ENCODE measurements around the gene CENPP.

CENPP gene

GRCh38 chr9:92492781-92493401 lies 167.1 kb downstream of the CENPP start:
- no peak overlapping the region for H3K4me3 ChIP-seq
- no peaks in the 10 kb centered on the region for H3K36me3 ChIP-seq (replicated peaks)
- no peaks in the 10 kb centered on the region for H3K9me3 ChIP-seq
- DNase-seq (ENCODE audit: low spot score in 2 of 2), result no peak
- H3K27me3 ChIP-seq (ENCODE audit: low read depth), result no peaks in the 10 kb centered on the region
- in situ Hi-C loops (cut with MboI; ENCODE audit: low sequenced_read_pairs), result no loop called here
- H3K4me1 ChIP-seq, result peaks cover 13% of the 10 kb centered on the region

- Histone ChIP-seq H3K36me3 (replicated peaks) (no peaks in the 10 kb centered on the region), H3K4me3 (no peak overlapping the region), H3K9me3 (no peaks in the 10 kb centered on the region), H3K27me3 (ENCODE audit: low read depth) (no peaks in the 10 kb centered on the region), H3K4me1 (peaks cover 16% of the 10 kb centered on the region)
- in situ Hi-C loops (cut with MboI; ENCODE audit: low sequenced_read_pairs), result no loop called here
- no peak for DNase-seq (ENCODE audit: low spot score in 2 of 2)
Observed at GRCh38 chr9:92493749-92494387, 168.1 kb downstream of the CENPP start.

GRCh38 chr9:92494856-92495255 lies 169.1 kb downstream of the CENPP start:
- DNase-seq (ENCODE audit: low spot score in 2 of 2), result no peak
- Histone ChIP-seq H3K4me1 (peaks cover 16% of the 10 kb centered on the region), H3K4me3 (no peak overlapping the region), H3K36me3 (replicated peaks) (no peaks in the 10 kb centered on the region), H3K9me3 (no peaks in the 10 kb centered on the region), H3K27me3 (ENCODE audit: low read depth) (no peaks in the 10 kb centered on the region)
- in situ Hi-C loops (cut with MboI; ENCODE audit: low sequenced_read_pairs), result no loop called here

GRCh38 chr9:92496396-92497176 lies 170.8 kb downstream of the CENPP start:
- no peak overlapping the region for H3K4me3 ChIP-seq
- in situ Hi-C loops (cut with MboI; ENCODE audit: low sequenced_read_pairs), result no loop called here
- peak; percentile 45 to 55 for DNase-seq (ENCODE audit: low spot score in 2 of 2)
- H3K27me3 ChIP-seq (ENCODE audit: low read depth), result no peaks in the 10 kb centered on the region
- H3K36me3 ChIP-seq (replicated peaks), result no peaks in the 10 kb centered on the region
- no peaks in the 10 kb centered on the region for H3K9me3 ChIP-seq
- peaks cover 16% of the 10 kb centered on the region for H3K4me1 ChIP-seq

GRCh38 chr9:92499701-92500100 lies 173.9 kb downstream of the CENPP start:
- no peaks in the 10 kb centered on the region for H3K9me3 ChIP-seq
- H3K27me3 ChIP-seq (ENCODE audit: low read depth), result no peaks in the 10 kb centered on the region
- no peak overlapping the region for H3K4me3 ChIP-seq
- DNase-seq (ENCODE audit: low spot score in 2 of 2), result no peak
- H3K4me1 ChIP-seq, result peaks cover 24% of the 10 kb centered on the region
- in situ Hi-C loops (cut with MboI; ENCODE audit: low sequenced_read_pairs), result loop anchor here (10.0 kb wide), 1 partner anchor 135 kb away; no protein-coding TSS in a partner anchor
- no peaks in the 10 kb centered on the region for H3K36me3 ChIP-seq (replicated peaks)

GRCh38 chr9:92500725-92501124 lies 175.0 kb downstream of the CENPP start:
- DNase-seq (ENCODE audit: low spot score in 2 of 2), result no peak
- H3K27me3 ChIP-seq (ENCODE audit: low read depth), result no peaks in the 10 kb centered on the region
- in situ Hi-C loops (cut with MboI; ENCODE audit: low sequenced_read_pairs), result loop anchor here (10.0 kb wide), 1 partner anchor 134 kb away; no protein-coding TSS in a partner anchor
- H3K36me3 ChIP-seq (replicated peaks), result no peaks in the 10 kb centered on the region
- H3K9me3 ChIP-seq, result no peaks in the 10 kb centered on the region
- no peak overlapping the region for H3K4me3 ChIP-seq
- peaks cover 26% of the 10 kb centered on the region for H3K4me1 ChIP-seq

- in situ Hi-C loops (cut with MboI; ENCODE audit: low sequenced_read_pairs), result loop anchor here (10.0 kb wide), 1 partner anchor 133 kb away; no protein-coding TSS in a partner anchor
- no peaks in the 10 kb centered on the region for H3K9me3 ChIP-seq
- H3K4me1 ChIP-seq, result peaks cover 28% of the 10 kb centered on the region
- H3K4me3 ChIP-seq, result no peak overlapping the region
- H3K27me3 ChIP-seq (ENCODE audit: low read depth), result no peaks in the 10 kb centered on the region
- peak; percentile 37 to 61 for DNase-seq (ENCODE audit: low spot score in 2 of 2)
- H3K36me3 ChIP-seq (replicated peaks), result no peaks in the 10 kb centered on the region
Observed at GRCh38 chr9:92501671-92502393, 176.1 kb downstream of the CENPP start.

GRCh38 chr9:92503156-92503555 lies 177.4 kb downstream of the CENPP start:
- no peak for DNase-seq (ENCODE audit: low spot score in 2 of 2)
- peaks cover 23% of the 10 kb centered on the region for H3K4me1 ChIP-seq
- no peaks in the 10 kb centered on the region for H3K9me3 ChIP-seq
- no peak overlapping the region for H3K4me3 ChIP-seq
- in situ Hi-C loops (cut with MboI; ENCODE audit: low sequenced_read_pairs), result loop anchor here (10.0 kb wide), 1 partner anchor 132 kb away; no protein-coding TSS in a partner anchor
- H3K27me3 ChIP-seq (ENCODE audit: low read depth), result no peaks in the 10 kb centered on the region
- no peaks in the 10 kb centered on the region for H3K36me3 ChIP-seq (replicated peaks)

- no peaks in the 10 kb centered on the region for H3K36me3 ChIP-seq (replicated peaks)
- in situ Hi-C loops (cut with MboI; ENCODE audit: low sequenced_read_pairs), result loop anchor here (10.0 kb wide), 1 partner anchor 130 kb away; no protein-coding TSS in a partner anchor
- H3K9me3 ChIP-seq, result no peaks in the 10 kb centered on the region
- H3K4me3 ChIP-seq, result no peak overlapping the region
- no peaks in the 10 kb centered on the region for H3K27me3 ChIP-seq (ENCODE audit: low read depth)
- DNase-seq (ENCODE audit: low spot score in 2 of 2), result no peak
- H3K4me1 ChIP-seq, result peaks cover 20% of the 10 kb centered on the region
Observed at GRCh38 chr9:92504881-92505280, 179.1 kb downstream of the CENPP start.

GRCh38 chr9:92506184-92506857 lies 180.6 kb downstream of the CENPP start:
- peak; percentile 18 to 43 for DNase-seq (ENCODE audit: low spot score in 2 of 2)
- Histone ChIP-seq H3K9me3 (no peaks in the 10 kb centered on the region), H3K4me3 (peak overlapping the region; percentile 2; the same call in 1 of the 2 replicates), H3K36me3 (replicated peaks) (no peaks in the 10 kb centered on the region), H3K4me1 (peaks cover 20% of the 10 kb centered on the region), H3K27me3 (ENCODE audit: low read depth) (no peaks in the 10 kb centered on the region)
- in situ Hi-C loops (cut with MboI; ENCODE audit: low sequenced_read_pairs), result loop anchor here (10.0 kb wide), 1 partner anchor 128 kb away; no protein-coding TSS in a partner anchor

- in situ Hi-C loops (cut with MboI; ENCODE audit: low sequenced_read_pairs), result loop anchor here (10.0 kb wide), 1 partner anchor 128 kb away; no protein-coding TSS in a partner anchor
- no peaks in the 10 kb centered on the region for H3K36me3 ChIP-seq (replicated peaks)
- H3K9me3 ChIP-seq, result no peaks in the 10 kb centered on the region
- H3K4me1 ChIP-seq, result peaks cover 20% of the 10 kb centered on the region
- DNase-seq (ENCODE audit: low spot score in 2 of 2), result no peak
- no peaks in the 10 kb centered on the region for H3K27me3 ChIP-seq (ENCODE audit: low read depth)
- no peak overlapping the region for H3K4me3 ChIP-seq
Observed at GRCh38 chr9:92507005-92507404, 181.3 kb downstream of the CENPP start.

- in situ Hi-C loops (cut with MboI; ENCODE audit: low sequenced_read_pairs), result loop anchor here (10.0 kb wide), 1 partner anchor 127 kb away; no protein-coding TSS in a partner anchor
- H3K36me3 ChIP-seq (replicated peaks), result no peaks in the 10 kb centered on the region
- no peaks in the 10 kb centered on the region for H3K27me3 ChIP-seq (ENCODE audit: low read depth)
- H3K4me1 ChIP-seq, result peaks cover 20% of the 10 kb centered on the region
- H3K4me3 ChIP-seq, result no peak overlapping the region
- no peaks in the 10 kb centered on the region for H3K9me3 ChIP-seq
- DNase-seq (ENCODE audit: low spot score in 2 of 2), result no peak
Observed at GRCh38 chr9:92507496-92507895, 181.7 kb downstream of the CENPP start.

Measured in HAP-1 (cell line).